HG02970 (cell line): ENCODE data around the gene CALY.

ENCODE experiments used
- ATAC-seq: cut with Tn5 transposase; IDR thresholded peaks from one replicate; pipeline ENCODE4 v1.9.1; 2021; ENCODE audit warnings: mild to moderate bottlenecking, moderate library complexity, moderate number of reproducible peaks; ENCODE audit not compliant: unreplicated experiment, low FRiP score

CALY gene

DNA sequence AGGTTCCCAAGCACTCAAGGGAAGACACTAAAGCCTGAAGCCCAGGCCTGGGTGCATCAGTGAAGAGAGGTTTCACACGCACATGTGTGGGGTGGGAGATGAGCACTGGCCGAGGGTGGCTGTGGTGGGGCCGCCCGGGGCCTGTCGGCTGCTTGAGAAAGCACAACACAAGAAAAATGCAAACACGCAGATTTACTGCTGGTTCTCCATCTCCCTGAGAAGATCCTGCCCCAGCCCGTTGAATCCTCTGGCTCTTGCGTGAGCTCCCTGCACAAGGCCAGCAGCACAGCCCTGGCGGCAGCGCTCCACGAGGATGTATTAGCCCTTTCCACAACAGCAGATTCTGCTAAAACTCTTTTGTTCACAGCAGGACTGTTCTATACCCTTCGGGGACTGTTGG lies 21.8 kb downstream of the CALY start:
- ATAC-seq, result no peak

DNA sequence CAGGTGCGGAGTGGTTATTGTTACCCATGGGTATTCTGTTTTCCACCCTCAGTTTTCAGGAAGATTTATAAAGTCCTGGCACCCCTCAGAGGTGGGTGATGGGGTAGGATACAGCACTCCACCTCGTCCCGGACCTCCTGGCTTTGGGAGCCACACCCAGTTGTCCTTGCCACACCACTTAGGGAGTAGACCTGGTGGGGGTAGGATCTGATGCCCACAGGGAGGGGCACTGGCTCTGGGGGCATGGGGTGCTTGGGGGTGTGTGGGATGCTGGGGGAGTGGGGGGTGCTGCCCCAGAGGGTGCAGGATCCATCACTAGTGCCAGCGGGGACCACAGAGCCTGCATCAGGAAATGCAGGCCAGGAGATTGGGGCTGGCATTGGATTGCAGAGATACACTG lies 23.5 kb downstream of the CALY start:
- ATAC-seq, result no peak

DNA sequence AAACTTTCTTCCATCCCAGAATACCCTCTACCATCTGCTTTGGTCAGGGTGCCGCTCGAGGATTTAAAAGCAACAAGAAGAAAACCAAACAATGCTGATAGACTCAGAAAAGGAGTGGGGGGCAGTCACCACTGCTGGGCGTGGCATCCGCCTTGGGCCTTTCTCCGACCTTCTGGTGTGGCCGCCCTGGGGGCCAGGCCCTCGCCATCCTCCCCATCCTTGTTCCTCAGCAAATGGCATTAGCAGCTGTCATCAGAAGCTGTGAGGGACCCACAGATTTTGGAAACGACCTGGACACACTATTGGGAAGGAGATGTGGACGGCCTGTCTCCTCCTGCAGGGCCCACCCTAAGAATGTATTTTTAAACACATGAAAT lies 23.9 kb downstream of the CALY start:
- ATAC-seq, result no peak

DNA sequence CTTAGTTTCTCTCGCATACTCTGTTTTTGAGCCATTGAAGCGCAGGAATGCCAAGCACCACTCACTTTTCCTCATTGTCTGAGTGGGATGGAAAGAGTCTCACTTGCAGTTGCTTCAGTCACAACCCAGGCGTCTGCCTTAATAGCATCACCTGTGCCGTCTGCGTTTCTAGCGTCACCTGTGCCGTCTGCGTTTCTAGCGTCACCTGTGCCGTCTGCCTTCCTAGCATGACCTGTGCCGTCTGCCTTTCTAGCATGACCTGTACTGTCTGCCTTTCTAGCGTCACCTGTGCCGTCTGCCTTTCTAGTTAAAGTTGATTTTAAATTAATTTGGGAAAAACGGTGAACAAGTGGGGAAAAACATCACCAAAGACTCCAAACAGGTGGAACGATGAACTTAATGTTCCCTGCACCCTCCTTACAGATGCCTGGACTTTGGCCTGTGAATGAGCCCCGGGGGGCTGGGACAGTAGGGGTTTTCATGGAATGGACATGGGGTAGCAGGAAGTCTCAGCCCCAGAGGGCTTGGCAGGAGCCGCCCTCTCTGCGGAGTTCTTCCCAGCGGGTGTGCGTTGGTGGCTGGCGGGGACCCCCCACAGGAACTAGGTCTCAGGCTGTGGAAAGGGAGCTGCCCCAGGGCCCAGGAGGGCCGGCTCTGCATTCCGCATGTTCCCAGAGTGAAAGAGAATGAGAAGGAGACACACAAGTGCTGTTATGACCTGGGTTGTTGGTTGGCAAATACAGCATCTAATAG lies 24.5 kb downstream of the CALY start:
- ATAC-seq, result no peak

DNA sequence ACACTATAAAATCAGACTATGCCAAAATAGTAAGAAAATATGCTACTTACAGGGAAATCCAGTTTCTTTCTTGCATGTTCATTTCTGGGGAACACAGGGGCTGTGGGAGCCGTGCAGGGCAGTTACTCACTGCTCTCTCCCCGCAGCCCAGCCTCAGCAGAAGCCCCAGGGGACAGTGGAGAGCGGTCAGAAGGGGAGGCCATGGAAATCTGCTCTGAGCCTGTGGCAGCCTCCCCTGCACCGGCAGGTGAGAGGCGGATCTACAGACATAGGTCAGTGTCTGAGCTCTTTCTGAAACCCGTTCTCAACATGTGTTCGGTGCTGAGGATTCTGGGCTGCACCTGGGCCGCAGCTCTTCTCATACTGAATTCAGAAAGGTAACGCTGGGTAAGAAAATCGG lies 25.1 kb downstream of the CALY start:
- no peak for ATAC-seq

DNA sequence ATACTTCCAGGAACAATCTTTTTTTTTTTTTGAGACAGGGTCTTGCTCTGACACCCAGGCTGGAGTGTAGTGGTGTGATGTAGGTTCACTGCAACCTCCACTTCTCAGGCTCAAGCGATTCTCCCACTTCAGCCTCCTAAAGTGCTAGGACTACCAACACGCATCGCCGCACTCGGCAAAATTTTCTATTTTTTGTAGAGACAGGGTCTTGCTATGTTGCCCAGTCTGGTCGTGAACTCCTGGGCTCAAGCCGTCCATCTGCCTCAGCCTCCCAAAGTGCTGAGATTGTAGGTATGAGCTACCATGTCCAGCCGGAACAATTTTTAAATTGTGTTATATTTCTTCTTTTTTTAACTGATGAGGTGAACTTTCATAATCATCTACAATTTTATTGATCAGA lies 25.9 kb downstream of the CALY start:
- ATAC-seq, result no peak

DNA sequence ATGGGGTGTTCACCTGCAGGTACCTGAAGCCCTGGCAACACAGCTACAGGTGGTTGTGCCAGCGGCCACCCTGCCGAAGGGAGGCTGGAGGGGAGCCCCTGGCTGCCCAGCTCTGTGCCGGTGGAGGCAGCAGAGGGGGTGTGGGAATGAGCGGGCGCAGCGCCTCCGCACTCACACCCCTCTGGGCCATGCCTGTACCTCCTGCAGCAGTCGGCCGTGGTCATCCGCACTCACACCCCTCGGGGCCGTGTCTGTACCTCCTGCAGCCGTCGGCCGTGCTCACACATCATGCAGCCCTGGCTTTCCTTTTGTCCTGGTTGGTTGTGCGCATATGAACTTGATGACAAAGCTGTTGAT lies 26.3 kb downstream of the CALY start:
- ATAC-seq, result no peak

DNA sequence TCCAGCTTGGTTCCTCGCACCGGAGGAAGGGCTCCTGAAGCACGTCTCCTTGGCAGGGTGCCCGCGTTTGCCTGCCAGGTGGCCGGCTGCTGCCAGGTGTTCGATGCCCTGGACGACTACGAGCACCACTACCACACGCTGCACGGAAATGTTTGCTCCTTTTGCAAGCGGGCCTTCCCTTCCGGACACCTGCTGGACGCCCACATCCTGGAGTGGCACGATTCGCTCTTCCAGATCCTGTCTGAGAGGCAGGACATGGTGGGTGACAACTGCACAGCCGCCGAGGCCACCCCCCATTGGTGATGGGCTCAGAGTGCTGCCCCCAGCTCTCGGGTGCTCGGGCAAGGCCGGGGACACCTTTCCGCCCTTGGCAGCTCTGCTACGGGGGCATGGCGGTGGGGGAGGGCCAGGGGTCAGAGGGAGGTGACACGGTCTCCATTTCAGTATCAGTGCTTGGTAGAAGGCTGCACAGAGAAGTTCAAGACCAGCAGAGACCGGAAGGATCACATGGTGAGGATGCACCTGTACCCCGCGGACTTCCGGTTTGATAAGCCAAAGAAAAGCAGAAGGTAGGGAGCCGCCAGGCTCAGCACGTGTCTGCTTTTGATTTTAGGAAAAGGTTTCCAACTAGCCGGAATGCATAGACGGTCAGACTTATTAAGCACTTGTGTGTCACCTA lies 26.8 kb downstream of the CALY start:
- no peak for ATAC-seq

DNA sequence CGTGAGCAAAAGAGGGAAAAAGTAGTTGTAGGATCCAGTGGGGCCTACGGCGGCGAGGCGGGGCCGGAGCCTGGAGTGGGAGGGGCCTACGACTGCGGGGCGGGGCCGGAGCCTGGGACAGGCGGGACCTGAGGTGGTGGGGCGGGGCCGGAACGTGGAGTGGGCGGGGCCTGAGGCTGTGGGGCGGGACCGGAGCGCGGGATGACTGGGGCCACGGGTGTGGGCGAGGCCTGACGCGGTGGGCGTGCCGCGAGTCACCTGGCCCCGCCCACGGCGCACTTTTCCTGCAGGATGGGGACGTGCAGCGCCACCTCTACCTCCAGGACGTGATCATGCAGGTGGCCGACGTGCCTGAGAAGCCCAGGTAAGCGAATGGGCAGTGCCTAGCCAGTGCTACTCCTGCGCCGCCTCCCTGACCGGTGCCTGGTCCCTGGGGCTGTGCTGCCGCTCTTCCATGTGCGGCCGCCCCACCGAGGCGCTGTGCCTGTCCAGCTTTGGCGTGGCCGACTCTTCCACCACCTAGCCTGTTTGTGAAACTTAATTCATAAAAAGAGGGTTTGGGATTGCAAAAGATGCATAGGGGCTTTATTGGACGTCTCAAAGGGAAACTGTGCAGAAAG lies 27.5 kb downstream of the CALY start:
- ATAC-seq, result peak; percentile 82

DNA sequence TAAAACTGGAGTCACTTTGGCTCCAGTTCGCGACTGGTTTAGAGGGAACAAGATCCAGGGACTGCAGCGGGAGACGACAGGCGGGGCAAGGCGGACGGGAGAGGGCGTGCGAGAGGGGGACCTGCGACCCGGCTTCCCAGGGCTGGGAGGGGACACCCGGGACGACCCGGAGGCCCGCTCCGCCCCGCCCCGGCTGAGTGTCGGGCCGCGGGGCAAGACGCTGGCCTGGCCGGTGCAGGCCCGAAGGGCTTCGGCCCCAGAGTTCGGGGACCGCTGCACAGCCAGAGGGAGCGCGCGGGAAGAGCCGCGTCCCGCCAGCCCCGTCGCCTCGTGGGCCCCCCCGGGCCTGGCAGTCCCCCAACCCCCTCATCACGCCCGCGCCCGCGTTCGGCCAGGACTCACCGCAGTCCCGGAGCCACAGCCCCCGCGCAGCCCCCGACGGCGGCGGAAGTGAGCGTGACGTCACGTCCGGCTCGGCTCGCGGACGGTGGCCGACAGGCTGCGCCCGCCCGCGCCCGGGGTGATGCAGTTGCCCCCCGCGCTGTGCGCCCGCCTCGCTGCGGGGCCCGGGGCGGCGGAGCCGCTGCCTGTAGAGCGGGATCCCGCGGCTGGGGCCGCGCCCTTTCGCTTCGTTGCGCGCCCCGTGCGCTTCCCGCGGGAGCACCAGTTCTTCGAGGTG lies 28.1 kb downstream of the CALY start, which contains the start of the genes TUBGCP2 and ZNF511:
TUBGCP2 (minus strand) TSS at position 452 of the 679 bp plus-strand sequence. CDS start 5,931 bp downstream, outside the sequence.
ZNF511 (plus strand) TSS at position 494 of the 679 bp plus-strand sequence; CDS start at position 524, 30 bp downstream.
- ATAC-seq, result peak; percentile 80

DNA sequence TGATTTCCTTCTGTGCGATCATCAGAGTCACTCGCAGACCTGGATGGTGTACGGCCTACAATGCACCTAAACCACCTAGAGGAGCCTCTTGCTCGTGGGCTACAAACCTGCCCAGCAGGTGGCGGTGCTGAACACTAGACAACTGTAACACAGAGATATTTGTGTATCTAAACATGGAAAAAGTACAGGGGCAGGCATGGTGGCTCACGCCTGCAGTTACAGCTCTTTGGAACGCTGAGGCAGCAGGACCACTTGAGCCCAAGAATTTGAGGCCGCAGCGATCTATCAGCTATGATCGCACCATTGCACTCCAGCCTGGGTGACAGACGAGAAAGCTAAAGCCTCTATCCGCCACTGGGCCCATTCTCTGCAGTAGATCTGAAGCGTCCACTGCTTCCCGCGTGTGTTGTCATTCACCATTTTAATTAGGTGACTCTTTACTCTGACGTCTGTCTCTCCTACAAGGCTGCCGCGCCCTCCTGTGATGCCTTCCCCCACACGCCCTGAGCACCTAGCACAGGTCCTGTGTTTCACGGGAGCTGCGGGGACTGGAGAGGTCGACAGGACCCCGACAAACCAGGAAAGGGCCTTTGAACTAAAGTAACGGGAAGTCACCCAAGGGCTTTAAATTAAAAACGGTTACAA lies 28.8 kb downstream of the CALY start:
- ATAC-seq, result peak; percentile 32

DNA sequence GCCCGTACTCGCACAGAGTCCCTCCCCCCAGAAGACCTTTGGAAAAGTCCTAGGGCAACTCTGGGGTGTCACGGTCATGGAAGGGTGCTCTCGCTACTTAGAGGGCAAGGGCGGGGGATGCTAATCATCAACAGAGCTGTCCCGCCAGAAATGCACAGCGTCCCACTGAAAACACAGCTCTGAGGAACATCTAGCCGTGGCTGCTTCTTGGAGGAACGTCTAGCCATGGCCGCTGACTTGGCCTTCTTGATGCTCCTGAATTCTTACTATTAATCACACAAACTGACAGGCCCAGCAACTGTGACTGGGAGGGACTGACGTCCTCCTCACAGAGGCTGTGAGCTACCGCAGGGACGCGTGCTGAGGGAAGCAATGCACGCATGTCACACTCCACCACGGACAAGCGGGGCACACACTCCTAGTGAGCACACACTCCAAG lies 29.7 kb downstream of the CALY start:
- no peak for ATAC-seq

DNA sequence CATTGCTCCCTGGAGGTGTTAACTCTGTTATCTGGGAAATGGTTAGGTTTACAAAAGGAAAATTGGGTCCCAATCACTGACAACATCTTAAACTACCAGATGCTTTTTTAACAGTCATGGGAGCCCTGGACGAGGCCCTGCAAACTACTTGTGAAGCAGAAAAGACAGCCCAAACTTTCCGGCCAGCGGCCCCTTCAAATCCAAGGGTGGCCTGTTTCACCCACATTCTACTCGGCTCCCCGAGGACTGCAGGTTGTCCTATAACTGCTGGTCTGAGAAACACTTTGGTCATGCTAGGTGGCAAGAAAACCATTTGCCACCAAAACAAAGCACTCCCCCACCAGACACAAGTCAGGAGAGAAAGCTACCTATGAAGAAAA lies 30.6 kb downstream of the CALY start:
- no peak for ATAC-seq

DNA sequence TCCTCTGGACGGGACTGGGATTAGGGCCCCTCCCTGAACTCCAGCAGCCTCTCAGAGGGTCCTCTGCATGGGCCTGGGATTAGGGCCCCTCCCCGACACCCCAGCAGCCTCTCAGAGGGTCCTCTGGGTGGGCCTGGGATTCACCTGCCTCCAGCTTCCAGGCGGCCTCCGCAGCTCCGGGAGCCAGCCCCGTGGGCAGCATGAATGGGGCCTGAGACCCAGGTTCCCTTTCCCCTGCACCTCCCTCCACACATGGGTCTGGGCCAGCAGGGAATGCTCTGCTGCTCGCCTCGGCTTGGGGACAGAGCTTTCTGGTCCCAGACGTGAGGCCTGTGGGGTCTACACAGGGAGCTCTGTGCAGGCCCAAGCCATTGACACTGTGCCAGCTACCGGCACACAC lies 33.5 kb downstream of the CALY start:
- ATAC-seq, result no peak

DNA sequence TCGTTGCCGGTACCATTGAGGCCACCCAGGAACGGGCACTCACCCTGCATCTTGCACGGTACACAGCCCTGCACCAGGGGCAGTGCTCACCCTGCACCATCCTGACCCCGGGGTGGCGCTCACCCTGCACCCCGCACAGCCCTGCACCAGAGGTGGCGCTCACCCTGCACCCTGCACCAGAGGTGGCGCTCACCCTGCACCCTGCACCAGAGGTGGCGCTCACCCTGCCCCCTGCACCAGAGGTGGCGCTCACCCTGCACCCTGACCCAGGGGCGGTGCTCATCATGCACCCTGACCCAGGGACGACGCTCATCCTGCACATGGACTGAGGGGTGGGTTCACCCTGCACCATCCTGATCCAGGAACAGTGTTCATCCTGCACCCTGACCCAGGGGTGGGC lies 34.5 kb downstream of the CALY start:
- ATAC-seq, result no peak

DNA sequence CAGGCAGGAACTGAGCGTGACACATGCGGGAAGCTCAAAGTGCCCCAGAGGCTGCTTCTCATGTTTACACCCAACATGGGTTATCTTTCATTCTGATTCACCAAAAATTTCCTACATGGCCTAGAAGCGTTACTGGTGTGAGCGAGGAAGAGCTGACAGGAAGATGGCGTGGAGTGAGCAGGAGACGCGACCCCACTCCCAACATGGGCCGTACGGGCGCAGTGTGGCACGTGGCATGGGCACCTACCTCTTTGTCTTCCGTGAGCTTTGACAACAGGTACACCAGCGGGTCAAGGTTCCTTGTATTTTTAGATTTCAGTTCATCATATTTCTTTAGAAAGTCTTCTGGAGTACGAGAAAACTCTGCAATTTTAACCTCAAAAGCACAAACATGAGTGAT lies 37.0 kb downstream of the CALY start:
- no peak for ATAC-seq

DNA sequence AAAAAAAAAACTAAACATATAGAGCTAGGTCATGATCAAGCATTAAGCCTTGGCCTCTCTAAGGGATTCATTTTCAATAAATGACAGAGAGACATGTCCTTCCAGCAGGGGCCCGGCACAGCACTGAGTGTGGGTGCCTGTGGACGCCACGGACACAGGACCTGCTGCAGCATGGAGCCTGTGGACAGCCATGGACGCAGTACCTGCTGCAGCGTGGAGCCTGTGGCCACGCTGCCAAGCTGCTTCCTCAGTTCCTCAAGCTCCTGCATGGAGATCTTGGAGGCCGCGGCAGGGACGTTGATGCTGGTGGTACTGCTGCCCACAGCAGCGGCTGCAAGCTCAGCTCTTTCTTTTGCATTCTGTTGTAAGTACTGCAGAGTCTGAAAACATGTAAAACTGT lies 37.5 kb downstream of the CALY start:
- no peak for ATAC-seq

DNA sequence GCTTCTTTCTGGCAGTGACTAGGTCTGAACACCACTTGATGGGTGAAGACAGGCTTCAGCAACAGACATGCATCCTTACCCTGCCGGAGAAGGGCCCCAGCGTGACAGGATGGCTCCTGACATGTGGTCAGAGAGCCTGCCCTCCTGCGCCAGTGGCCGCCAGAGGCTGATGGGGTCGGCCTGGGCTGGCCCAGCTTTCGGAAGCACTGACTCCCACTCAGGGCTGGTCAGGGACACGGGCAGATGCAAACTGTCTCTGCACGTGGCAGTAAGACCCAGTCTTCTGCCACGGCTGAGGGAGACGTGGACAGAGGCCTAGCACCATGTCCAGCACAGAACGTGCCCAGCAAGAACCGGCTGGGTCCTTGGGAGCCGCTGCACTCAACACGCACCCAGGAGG lies 38.2 kb downstream of the CALY start:
- no peak for ATAC-seq

DNA sequence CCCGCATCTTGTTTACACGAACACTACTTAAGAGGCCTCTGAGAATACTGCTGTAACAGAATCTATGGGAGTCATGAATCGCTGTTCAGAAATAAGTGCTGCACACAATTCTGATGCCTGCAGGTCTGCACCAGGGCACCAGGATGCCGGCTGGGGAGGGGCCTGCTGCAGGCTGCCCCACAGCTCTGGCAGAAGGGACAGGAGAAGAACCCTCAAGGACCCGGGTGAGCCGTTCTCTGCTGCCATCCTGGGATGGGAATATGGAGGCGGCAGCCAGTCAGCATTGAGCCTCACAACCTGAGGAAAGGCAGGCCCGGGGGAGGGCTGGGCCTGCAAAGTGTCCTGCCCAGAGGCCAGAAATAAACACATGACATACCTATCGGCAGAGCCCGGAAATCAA lies 39.2 kb downstream of the CALY start:
- no peak for ATAC-seq

DNA sequence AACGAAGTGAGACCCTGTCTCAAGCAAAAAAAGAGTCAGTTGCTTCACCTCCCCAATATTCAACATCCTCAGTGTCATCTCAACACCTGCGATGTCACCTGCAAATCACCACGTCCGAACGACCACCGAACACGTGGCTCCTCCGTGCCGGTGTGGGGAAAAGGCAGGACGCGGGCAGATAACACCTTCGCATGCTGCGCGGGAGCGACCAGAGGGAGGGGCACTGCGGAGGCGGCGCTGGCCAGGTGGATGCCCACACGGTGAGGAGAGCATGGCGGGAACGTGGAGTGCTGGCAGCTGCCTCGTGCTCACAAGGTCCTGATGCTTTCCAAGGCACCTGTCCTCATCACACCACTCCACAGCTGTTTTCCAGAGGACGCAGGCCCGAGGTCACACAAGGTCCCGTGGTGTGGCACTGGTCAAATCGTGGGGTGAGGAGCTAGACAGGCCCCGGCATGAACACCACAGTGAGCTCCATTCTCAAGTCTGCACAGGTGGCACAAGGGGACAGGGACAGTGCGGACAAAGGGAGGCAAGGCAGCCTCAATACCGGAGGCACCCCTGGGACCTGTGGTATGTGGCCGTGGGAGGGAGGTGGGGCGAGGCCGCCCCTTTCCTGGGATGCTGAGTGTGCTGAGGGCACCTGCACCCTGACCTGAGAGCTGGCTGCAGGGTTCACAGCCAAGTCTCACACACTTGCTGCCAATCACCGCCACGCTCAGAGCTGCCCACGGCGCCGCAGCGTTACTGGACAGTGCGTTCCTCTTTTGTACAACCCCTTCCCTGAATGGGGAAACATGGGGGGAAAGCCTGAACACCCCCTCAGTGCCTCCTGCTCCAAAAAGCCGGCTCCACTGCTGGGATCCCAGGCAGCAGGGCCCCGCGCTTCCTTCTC lies 41.0 kb downstream of the CALY start:
- ATAC-seq, result no peak
